T-helper 17 cell (primary cell): ENCODE data around the gene PDP2. TPM values are rescaled to one million over a fixed set of nuclear protein-coding genes. Genes with fewer than 3 reads are reported as not detected.

Source experiments
- ATAC-seq: fragments of 150-1000 bp; cut with Tn5 transposase; 2 replicates; pipeline ENCODE4 v1.10.0; 2021; ENCODE audit warnings: mild to moderate bottlenecking, moderate library complexity
- DNase-seq, 3 donors: peaks; one replicate each; pipeline versions ENCODE4 v3.0.0 to v3.0.0-alpha.2; 2020 to 2021
- H3K9me3 ChIP-seq: one replicate; pipeline ENCODE4 v1.7.0; 2013; ENCODE audit warnings: low read length, mild to moderate bottlenecking; ENCODE audit not compliant: control insufficient read depth, poor library complexity, severe bottlenecking
- H3K27ac Mint-ChIP-seq: one replicate; pipeline ENCODE4 v1.8.0; 2022; ENCODE audit warnings: mild to moderate bottlenecking, moderate library complexity, mixed read lengths
- H3K27me3 Mint-ChIP-seq: one replicate; pipeline ENCODE4 v1.8.0; 2022; ENCODE audit warnings: mixed read lengths
- H3K36me3 Mint-ChIP-seq: one replicate; pipeline ENCODE4 v1.8.0; 2022; ENCODE audit warnings: low read depth, mixed read lengths
- H3K4me1 Mint-ChIP-seq: one replicate; pipeline ENCODE4 v1.8.0; 2022; ENCODE audit warnings: mild to moderate bottlenecking, mixed read lengths
- H3K4me3 Mint-ChIP-seq: one replicate; pipeline ENCODE4 v1.8.0; 2022; ENCODE audit warnings: mild to moderate bottlenecking, moderate library complexity, mixed read lengths
- total RNA-seq, 4 donors: library from RNA in 2 of 4; stranded (reverse) in 2 of 4; gene quantifications; one replicate each; pipeline ENCODE4 v1.2.3 and lab custom pipeline; 2022 to 2026

Gene PDP2
- total RNA-seq: 1 to 10 TPM; 5.8 to 8.9 TPM
- 9.9 to 25.5 reads per million in 2 donors for total RNA-seq (lab: John Stamatoyannopoulos, UW)

- Mint-ChIP-seq H3K36me3 (peaks cover 2% of the 10 kb centered on the region), H3K4me1 (peaks cover 18% of the 10 kb centered on the region), H3K27me3 (no peaks in the 10 kb centered on the region), H3K4me3 (peak within 1 kb of the TSS; percentile 99), H3K27ac (peak within 1 kb of the TSS; percentile 93)
- peak; percentile 98 for ATAC-seq
- H3K9me3 ChIP-seq: no peaks in the 10 kb centered on the region
- DNase-seq: peak; percentile 77 to 83 (median 81)
Measured at GRCh38 chr16:66880288-66881013, at the start of gene PDP2. PDP2 (plus strand) TSS chr16:66880515; CDS start chr16:66884285, 3,770 bp downstream.

- H3K36me3 Mint-ChIP-seq: no peaks in the 10 kb centered on the region
- ATAC-seq (no peak), DNase-seq (no peak)
- H3K9me3 ChIP-seq: no peaks in the 10 kb centered on the region
- peaks cover 6% of the 10 kb centered on the region for H3K27me3 Mint-ChIP-seq
- peaks cover 14% of the 10 kb centered on the region for H3K4me1 Mint-ChIP-seq
- peak overlapping the region; percentile 34 for H3K27ac Mint-ChIP-seq
- no peak overlapping the region for H3K4me3 Mint-ChIP-seq
Measured at GRCh38 chr16:66832190-66832589, 48.1 kb upstream of the PDP2 start.

GRCh38 chr16:66832661-66833305 lies 47.5 kb upstream of the PDP2 start:
- H3K36me3 Mint-ChIP-seq: no peaks in the 10 kb centered on the region
- H3K27ac Mint-ChIP-seq: no peak overlapping the region
- H3K9me3 ChIP-seq: no peaks in the 10 kb centered on the region
- no peak overlapping the region for H3K4me3 Mint-ChIP-seq
- no peak for DNase-seq
- peaks cover 11% of the 10 kb centered on the region for H3K27me3 Mint-ChIP-seq
- peaks cover 12% of the 10 kb centered on the region for H3K4me1 Mint-ChIP-seq
- ATAC-seq: no peak

- Mint-ChIP-seq H3K4me1 (peaks cover 2% of the 10 kb centered on the region), H3K4me3 (no peak overlapping the region), H3K27ac (no peak overlapping the region), H3K27me3 (peaks cover 18% of the 10 kb centered on the region), H3K36me3 (peaks cover 3% of the 10 kb centered on the region)
- no peak for DNase-seq
- no peak for ATAC-seq
- H3K9me3 ChIP-seq: no peaks in the 10 kb centered on the region
Measured at GRCh38 chr16:66834746-66835145, 45.6 kb upstream of the PDP2 start.

GRCh38 chr16:66840883-66841282 lies 39.4 kb upstream of the PDP2 start:
- Mint-ChIP-seq H3K4me1 (peaks cover 2% of the 10 kb centered on the region), H3K27me3 (peaks cover 48% of the 10 kb centered on the region), H3K4me3 (no peak overlapping the region), H3K36me3 (peaks cover 3% of the 10 kb centered on the region), H3K27ac (no peak overlapping the region)
- no peak for DNase-seq
- no peaks in the 10 kb centered on the region for H3K9me3 ChIP-seq
- no peak for ATAC-seq

GRCh38 chr16:66841366-66841765 lies 38.9 kb upstream of the PDP2 start:
- Mint-ChIP-seq H3K4me1 (peaks cover 2% of the 10 kb centered on the region), H3K4me3 (no peak overlapping the region), H3K27me3 (peaks cover 52% of the 10 kb centered on the region), H3K36me3 (peaks cover 5% of the 10 kb centered on the region), H3K27ac (no peak overlapping the region)
- no peaks in the 10 kb centered on the region for H3K9me3 ChIP-seq
- DNase-seq (no peak), ATAC-seq (no peak)

GRCh38 chr16:66842765-66843164 lies 37.5 kb upstream of the PDP2 start:
- H3K36me3 Mint-ChIP-seq: peaks cover 5% of the 10 kb centered on the region
- no peaks in the 10 kb centered on the region for H3K9me3 ChIP-seq
- H3K4me3 Mint-ChIP-seq: no peak overlapping the region
- H3K4me1 Mint-ChIP-seq: peaks cover 2% of the 10 kb centered on the region
- H3K27me3 Mint-ChIP-seq: peaks cover 57% of the 10 kb centered on the region
- DNase-seq (no peak), ATAC-seq (no peak)
- no peak overlapping the region for H3K27ac Mint-ChIP-seq

- Mint-ChIP-seq H3K4me1 (peaks cover 2% of the 10 kb centered on the region), H3K36me3 (peaks cover 5% of the 10 kb centered on the region), H3K27ac (no peak overlapping the region), H3K4me3 (peak overlapping the region; percentile 79), H3K27me3 (peaks cover 60% of the 10 kb centered on the region)
- no peaks in the 10 kb centered on the region for H3K9me3 ChIP-seq
- ATAC-seq (no peak), DNase-seq (no peak)
Measured at GRCh38 chr16:66843191-66843590, 37.1 kb upstream of the PDP2 start.

GRCh38 chr16:66844009-66844341 lies 36.3 kb upstream of the PDP2 start:
- Mint-ChIP-seq H3K4me1 (peaks cover 2% of the 10 kb centered on the region), H3K4me3 (peak overlapping the region; percentile 79), H3K27ac (no peak overlapping the region), H3K27me3 (peaks cover 59% of the 10 kb centered on the region), H3K36me3 (peaks cover 2% of the 10 kb centered on the region)
- no peak for DNase-seq
- ATAC-seq: no peak
- H3K9me3 ChIP-seq: no peaks in the 10 kb centered on the region

GRCh38 chr16:66844342-66845079 lies 35.8 kb upstream of the PDP2 start, which contains the start of gene CA7:
CA7 (plus strand) TSS chr16:66844414; CDS start chr16:66844488, 74 bp downstream.
- Mint-ChIP-seq H3K4me1 (peaks cover 2% of the 10 kb centered on the region), H3K27ac (no peak within 1 kb of the TSS), H3K4me3 (peak within 1 kb of the TSS; percentile 79), H3K36me3 (peaks cover 2% of the 10 kb centered on the region), H3K27me3 (peaks cover 59% of the 10 kb centered on the region)
- no peaks in the 10 kb centered on the region for H3K9me3 ChIP-seq
- DNase-seq (no peak), ATAC-seq (no peak)

- no peaks in the 10 kb centered on the region for H3K9me3 ChIP-seq
- Mint-ChIP-seq H3K27ac (no peak overlapping the region), H3K27me3 (peaks cover 55% of the 10 kb centered on the region), H3K36me3 (peaks cover 2% of the 10 kb centered on the region), H3K4me3 (no peak overlapping the region), H3K4me1 (peaks cover 2% of the 10 kb centered on the region)
- no peak for ATAC-seq
- no peak for DNase-seq
Measured at GRCh38 chr16:66845080-66845410, 35.3 kb upstream of the PDP2 start.

- H3K9me3 ChIP-seq: no peaks in the 10 kb centered on the region
- H3K4me3 Mint-ChIP-seq: no peak overlapping the region
- H3K4me1 Mint-ChIP-seq: peaks cover 2% of the 10 kb centered on the region
- H3K36me3 Mint-ChIP-seq: peaks cover 2% of the 10 kb centered on the region
- DNase-seq: no peak
- no peak overlapping the region for H3K27ac Mint-ChIP-seq
- no peak for ATAC-seq
- H3K27me3 Mint-ChIP-seq: peaks cover 53% of the 10 kb centered on the region
Measured at GRCh38 chr16:66845791-66846221, 34.5 kb upstream of the PDP2 start.

- no peak overlapping the region for H3K27ac Mint-ChIP-seq
- peaks cover 2% of the 10 kb centered on the region for H3K36me3 Mint-ChIP-seq
- ATAC-seq: no peak
- peaks cover 2% of the 10 kb centered on the region for H3K4me1 Mint-ChIP-seq
- peaks cover 53% of the 10 kb centered on the region for H3K27me3 Mint-ChIP-seq
- no peak for DNase-seq
- H3K4me3 Mint-ChIP-seq: no peak overlapping the region
- no peaks in the 10 kb centered on the region for H3K9me3 ChIP-seq
Measured at GRCh38 chr16:66846266-66846665, 34.0 kb upstream of the PDP2 start.
